Measurements from ENCODE around the gene SCFD2. TPM values are rescaled to one million over a fixed set of nuclear protein-coding genes. Genes with fewer than 3 reads are reported as not detected.

SCFD2 gene
- total RNA-seq, 1 experiment from 2014 or later = 8.4 TPM

DNA sequence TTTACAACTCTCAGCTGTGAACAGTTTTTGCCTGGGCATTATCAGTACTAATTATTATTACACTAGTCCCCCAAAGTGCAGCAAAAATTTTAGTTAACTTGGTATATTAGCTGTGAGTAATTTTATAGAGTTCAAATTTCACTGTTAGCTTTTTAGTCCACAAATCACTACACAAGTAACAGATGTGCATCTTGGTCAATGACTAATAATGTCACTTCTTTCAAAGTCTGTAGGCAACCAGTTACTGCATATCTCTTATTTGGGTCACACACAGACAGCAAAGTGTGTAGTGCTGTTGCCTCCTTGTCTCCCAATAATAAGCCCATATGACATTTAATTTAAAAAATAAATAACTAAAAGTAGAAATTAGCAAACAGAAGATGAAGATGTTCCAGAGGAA lies 159.9 kb downstream of the SCFD2 start:
- no TSS peak for BruUV-seq (replicated peaks)
- no peaks in the 10 kb centered on the region for H3K4me1 ChIP-seq (ENCODE audit: insufficient read depth, low read length, poor library complexity, severe bottlenecking)
- H3K27ac ChIP-seq (ENCODE audit: low read depth, low read length, poor library complexity, severe bottlenecking) = no peak overlapping the region
- DNase-seq (ENCODE audit: low spot score) = no peak
- H3K9me3 ChIP-seq (ENCODE audit: low read depth, low read length, poor library complexity, severe bottlenecking) = no peaks in the 10 kb centered on the region
- H3K4me3 ChIP-seq (ENCODE audit: low read depth, low read length, poor library complexity, severe bottlenecking) = no peak overlapping the region
- ChIA-PET CTCF (no interaction called here), POLR2A (ENCODE audit: low non-redundant PET) (no interaction called here)
- no peaks in the 10 kb centered on the region for H3K36me3 ChIP-seq (ENCODE audit: insufficient read depth, low read length, poor library complexity, severe bottlenecking)
- TF ChIP-seq, protein P1, sequence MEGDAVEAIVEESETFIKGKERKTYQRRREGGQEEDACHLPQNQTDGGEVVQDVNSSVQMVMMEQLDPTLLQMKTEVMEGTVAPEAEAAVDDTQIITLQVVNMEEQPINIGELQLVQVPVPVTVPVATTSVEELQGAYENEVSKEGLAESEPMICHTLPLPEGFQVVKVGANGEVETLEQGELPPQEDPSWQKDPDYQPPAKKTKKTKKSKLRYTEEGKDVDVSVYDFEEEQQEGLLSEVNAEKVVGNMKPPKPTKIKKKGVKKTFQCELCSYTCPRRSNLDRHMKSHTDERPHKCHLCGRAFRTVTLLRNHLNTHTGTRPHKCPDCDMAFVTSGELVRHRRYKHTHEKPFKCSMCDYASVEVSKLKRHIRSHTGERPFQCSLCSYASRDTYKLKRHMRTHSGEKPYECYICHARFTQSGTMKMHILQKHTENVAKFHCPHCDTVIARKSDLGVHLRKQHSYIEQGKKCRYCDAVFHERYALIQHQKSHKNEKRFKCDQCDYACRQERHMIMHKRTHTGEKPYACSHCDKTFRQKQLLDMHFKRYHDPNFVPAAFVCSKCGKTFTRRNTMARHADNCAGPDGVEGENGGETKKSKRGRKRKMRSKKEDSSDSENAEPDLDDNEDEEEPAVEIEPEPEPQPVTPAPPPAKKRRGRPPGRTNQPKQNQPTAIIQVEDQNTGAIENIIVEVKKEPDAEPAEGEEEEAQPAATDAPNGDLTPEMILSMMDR (conservative IDR thresholded peaks at IDR 0.05; ENCODE audit: low read depth, low read length) = no peak
- no peak for TF ChIP-seq EZH2 (IDR thresholded peaks at IDR 0.05; ENCODE audit: borderline replicate concordance, low read depth, low read length, poor library complexity, severe bottlenecking)
- intact Hi-C loops (cut with micrococcal nuclease; ENCODE audit: unreplicated experiment) = no loop called here
- no peaks in the 10 kb centered on the region for H3K27me3 ChIP-seq (replicated peaks; ENCODE audit: insufficient read depth, low read depth, low read length, poor library complexity)

DNA sequence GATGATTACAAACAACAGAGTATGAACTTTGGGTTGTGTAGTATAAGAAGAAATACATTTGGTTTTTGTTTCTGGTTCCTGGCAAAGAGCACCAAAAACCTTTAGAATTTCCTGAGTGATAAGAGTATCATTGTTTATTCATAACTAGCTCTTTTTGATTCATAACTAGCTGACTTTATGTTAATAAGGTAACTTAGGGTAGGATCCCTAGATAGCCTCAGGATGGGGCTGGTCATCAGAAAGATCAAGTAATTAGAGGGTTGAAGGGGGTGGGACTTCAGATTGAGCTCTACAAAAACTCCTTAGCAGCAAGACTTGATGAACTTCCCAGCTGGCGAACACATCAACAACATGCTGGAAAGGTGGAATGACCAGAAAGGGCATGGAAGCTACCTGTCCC lies 166.5 kb downstream of the SCFD2 start:
- no peaks in the 10 kb centered on the region for H3K9me3 ChIP-seq (ENCODE audit: low read depth, low read length, poor library complexity, severe bottlenecking)
- CTCF ChIA-PET = interaction anchor here (0.9 kb wide), 1 partner anchor 1033 kb away, joined by 3 read pairs; no protein-coding TSS in a partner anchor
- peaks cover 11% of the 10 kb centered on the region for H3K27me3 ChIP-seq (replicated peaks; ENCODE audit: insufficient read depth, low read depth, low read length, poor library complexity)
- no peak for DNase-seq (ENCODE audit: low spot score)
- H3K4me1 ChIP-seq (ENCODE audit: insufficient read depth, low read length, poor library complexity, severe bottlenecking) = peaks cover 9% of the 10 kb centered on the region
- no peak overlapping the region for H3K4me3 ChIP-seq (ENCODE audit: low read depth, low read length, poor library complexity, severe bottlenecking)
- TF ChIP-seq, protein P1 (conservative IDR thresholded peaks at IDR 0.05; ENCODE audit: low read depth, low read length) = no peak
- TF ChIP-seq EZH2 (IDR thresholded peaks at IDR 0.05; ENCODE audit: borderline replicate concordance, low read depth, low read length, poor library complexity, severe bottlenecking) = no peak
- H3K27ac ChIP-seq (ENCODE audit: low read depth, low read length, poor library complexity, severe bottlenecking) = no peak overlapping the region
- POLR2A ChIA-PET (ENCODE audit: low non-redundant PET) = no interaction called here
- BruUV-seq (replicated peaks) = no TSS peak
- intact Hi-C loops (cut with micrococcal nuclease; ENCODE audit: unreplicated experiment) = loop anchor here (5.0 kb wide), 2 partner anchors 708 to 1033 kb away; no protein-coding TSS in a partner anchor
- no peaks in the 10 kb centered on the region for H3K36me3 ChIP-seq (ENCODE audit: insufficient read depth, low read length, poor library complexity, severe bottlenecking)

DNA sequence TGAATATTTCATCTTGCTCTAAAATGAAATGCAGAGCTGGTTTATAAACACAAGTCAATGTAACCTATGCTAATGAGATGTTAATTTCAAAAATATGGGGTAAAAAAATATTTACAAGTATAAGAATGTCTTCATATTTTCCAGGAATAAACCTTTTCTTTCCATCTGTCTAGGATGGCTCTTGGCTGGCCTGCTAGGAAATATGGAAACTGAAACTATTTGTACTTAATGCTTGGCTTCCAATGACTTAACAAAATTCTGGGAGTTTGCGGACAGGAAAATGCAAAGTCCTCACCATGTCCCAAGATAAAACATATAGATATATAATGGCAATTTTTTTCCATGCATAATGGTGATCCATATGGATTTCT lies 168.1 kb downstream of the SCFD2 start:
- TF ChIP-seq, protein P1 (conservative IDR thresholded peaks at IDR 0.05; ENCODE audit: low read depth, low read length) = no peak
- no peak for TF ChIP-seq EZH2 (IDR thresholded peaks at IDR 0.05; ENCODE audit: borderline replicate concordance, low read depth, low read length, poor library complexity, severe bottlenecking)
- ChIA-PET POLR2A (ENCODE audit: low non-redundant PET) (no interaction called here), CTCF (interaction anchor here (0.7 kb wide), 1 partner anchor 709 kb away, joined by 10 read pairs; no protein-coding TSS in a partner anchor)
- H3K4me1 ChIP-seq (ENCODE audit: insufficient read depth, low read length, poor library complexity, severe bottlenecking) = peaks cover 9% of the 10 kb centered on the region
- peaks cover 27% of the 10 kb centered on the region for H3K27me3 ChIP-seq (replicated peaks; ENCODE audit: insufficient read depth, low read depth, low read length, poor library complexity)
- DNase-seq (ENCODE audit: low spot score) = no peak
- no peak overlapping the region for H3K4me3 ChIP-seq (ENCODE audit: low read depth, low read length, poor library complexity, severe bottlenecking)
- no TSS peak for BruUV-seq (replicated peaks)
- no peaks in the 10 kb centered on the region for H3K36me3 ChIP-seq (ENCODE audit: insufficient read depth, low read length, poor library complexity, severe bottlenecking)
- intact Hi-C loops (cut with micrococcal nuclease; ENCODE audit: unreplicated experiment) = loop anchor here (2.0 to 5.0 kb wide), 3 partner anchors 183 to 1035 kb away; no protein-coding TSS in a partner anchor
- no peak overlapping the region for H3K27ac ChIP-seq (ENCODE audit: low read depth, low read length, poor library complexity, severe bottlenecking)
- H3K9me3 ChIP-seq (ENCODE audit: low read depth, low read length, poor library complexity, severe bottlenecking) = no peaks in the 10 kb centered on the region

Measured in A673 (cell line).